ENCODE data around the gene YIPF3.
"Not testable (repeated sequence)": the region's sequence is repeated elsewhere in the genome, so short reads cannot be mapped to it uniquely, and the experiment has no call there.

DNA sequence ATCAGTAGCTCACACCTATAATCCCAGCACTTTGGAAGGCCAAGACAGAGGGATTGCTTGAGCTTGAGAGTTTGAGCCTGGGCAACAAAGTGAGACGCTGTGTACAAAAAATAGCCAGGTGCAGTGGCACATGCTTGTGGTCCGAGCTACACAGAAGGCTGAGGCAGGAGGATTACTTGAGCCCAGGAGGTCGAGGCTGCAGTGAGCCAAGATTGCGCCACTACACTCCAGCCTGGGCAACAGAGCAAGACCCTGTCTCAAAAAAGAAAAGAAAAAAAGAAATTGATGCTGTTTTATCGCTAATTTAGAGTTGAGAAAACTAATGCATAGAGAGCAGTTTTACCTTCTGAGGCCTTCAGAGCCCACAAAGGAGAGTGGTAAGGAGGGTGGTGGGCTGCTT is 18.4 kb downstream of the YIPF3 start:
- TF ChIP-seq CTBP1 (IDR thresholded peaks at IDR 0.05; ENCODE audit: borderline replicate concordance); FOXK2 (IDR thresholded peaks at IDR 0.05); ARNT (IDR thresholded peaks at IDR 0.05); FOXA1 (IDR thresholded peaks at IDR 0.05); BHLHE40 (IDR thresholded peaks at IDR 0.05; ENCODE audit: borderline replicate concordance); NFRKB (IDR thresholded peaks at IDR 0.05); L3MBTL2 (conservative IDR thresholded peaks at IDR 0.05); FOXM1 (IDR thresholded peaks at IDR 0.05; ENCODE audit: borderline replicate concordance); TARDBP (IDR thresholded peaks at IDR 0.05); ZNF384 (IDR thresholded peaks at IDR 0.05); LEF1 (IDR thresholded peaks at IDR 0.05; ENCODE audit: borderline replicate concordance); ELF4 (IDR thresholded peaks at IDR 0.05): not testable (repeated sequence)
